GM12873 (cell line): ENCODE results near the gene MAP1LC3B2.

ENCODE experiments used
- CTCF ChIP-seq: IDR thresholded peaks from 2 replicates; pipeline ENCODE4 v1.5.1; 2012; ENCODE audit warnings: low read depth, mild to moderate bottlenecking, moderate library complexity, low read length, control low read depth; ENCODE audit not compliant: insufficient read depth; ENCODE audit errors: missing control alignments

The MAP1LC3B2 gene

GRCh38 chr12:116551952-116552772 lies 7.0 kb upstream of the MAP1LC3B2 start:
- TF ChIP-seq CTCF: no peak

DNA sequence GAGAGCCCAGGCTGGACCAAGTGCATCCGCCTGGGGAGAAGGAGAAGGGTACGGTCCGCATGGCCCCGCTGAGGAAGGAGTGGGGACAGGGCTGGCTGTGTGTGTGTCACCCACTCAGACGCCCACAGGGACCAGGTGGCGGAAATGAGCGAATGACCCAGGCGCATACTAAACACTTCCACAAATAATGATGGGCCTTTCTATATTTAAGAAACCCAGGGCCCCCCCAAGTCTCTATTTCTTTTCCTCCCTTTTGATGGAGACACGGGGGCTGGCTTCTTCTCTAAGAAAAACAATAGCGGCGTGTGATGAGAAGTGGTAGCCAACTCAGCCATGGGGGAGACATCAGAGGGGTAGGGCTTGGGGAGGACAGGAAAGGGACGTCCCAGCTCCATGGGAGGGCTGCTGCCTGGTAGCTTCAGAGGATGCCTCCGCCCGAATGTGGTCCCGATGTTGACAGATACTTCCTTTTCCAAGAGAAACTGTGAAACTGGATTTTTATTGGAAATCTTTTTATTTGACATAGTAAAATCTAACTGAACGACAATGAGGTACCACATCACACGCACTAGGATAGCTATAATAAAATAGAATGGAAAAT lies 6.3 kb upstream of the MAP1LC3B2 start:
- TF ChIP-seq CTCF: no peak

DNA sequence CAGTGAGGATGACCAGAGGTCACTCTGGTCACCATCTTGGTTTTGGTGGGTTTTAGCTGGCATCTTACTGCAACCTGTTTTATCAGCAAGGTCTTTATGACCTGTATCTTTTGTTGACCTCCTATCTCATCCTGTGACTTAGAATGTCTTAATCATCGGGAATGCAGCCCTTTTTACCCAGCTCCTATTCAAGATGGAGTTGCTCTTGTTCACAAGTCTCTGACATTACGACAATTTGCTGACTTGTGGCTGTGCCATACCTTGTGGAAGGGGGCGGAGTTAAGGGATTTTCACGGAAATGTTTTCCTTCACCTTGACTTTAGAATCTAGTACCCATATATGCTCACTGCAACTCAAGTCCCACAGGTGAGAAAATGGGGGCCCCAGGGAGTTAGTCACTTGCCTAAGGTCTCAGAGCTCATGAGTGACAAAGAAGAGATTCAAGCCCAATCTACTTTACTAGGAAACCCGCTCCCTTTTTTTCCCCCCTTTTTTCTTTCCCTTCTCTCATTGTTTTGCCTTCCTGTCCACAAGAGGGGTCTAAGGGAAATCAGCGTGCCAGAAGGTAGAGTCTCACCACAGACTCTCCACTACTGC lies 2.7 kb upstream of the MAP1LC3B2 start:
- no peak for TF ChIP-seq CTCF

DNA sequence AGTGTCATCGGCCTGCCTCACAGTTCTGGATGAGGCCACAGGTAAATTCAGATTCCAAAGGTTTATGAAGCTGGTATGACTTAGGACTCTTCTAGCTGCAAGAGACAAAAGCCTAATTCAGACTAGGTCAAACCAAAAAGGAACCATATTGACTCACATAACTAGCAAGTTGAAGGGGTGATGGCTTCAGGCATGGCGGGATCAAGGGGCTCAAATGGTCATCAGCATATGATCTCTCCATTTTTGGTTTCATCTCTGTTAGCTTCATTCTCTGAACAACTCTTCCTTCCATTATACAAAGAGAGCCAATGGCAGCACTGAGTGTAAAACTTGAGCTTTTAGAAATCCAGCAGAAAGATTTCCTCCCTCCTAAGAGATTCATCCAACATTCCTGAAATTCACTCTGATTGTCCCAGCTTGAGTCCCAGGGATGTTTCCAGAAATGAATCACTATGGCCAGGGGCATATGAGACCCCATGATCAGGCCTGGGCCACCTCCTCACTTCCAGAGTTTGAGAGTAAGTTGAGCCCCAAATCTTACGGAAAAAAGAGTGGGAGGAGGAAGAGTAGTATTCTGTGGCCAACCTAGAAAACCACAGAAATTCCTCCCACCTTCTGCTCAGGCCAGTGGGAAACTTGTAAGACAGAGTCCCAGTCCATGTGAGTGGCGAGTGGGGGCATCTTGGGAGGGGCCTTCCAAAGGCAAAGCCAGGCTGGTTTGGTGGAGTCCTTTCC lies 2.0 kb upstream of the MAP1LC3B2 start:
- TF ChIP-seq CTCF: no peak

- TF ChIP-seq CTCF: no peak
Observed at GRCh38 chr12:116558280-116559161, 660 bp upstream of the MAP1LC3B2 start.

DNA sequence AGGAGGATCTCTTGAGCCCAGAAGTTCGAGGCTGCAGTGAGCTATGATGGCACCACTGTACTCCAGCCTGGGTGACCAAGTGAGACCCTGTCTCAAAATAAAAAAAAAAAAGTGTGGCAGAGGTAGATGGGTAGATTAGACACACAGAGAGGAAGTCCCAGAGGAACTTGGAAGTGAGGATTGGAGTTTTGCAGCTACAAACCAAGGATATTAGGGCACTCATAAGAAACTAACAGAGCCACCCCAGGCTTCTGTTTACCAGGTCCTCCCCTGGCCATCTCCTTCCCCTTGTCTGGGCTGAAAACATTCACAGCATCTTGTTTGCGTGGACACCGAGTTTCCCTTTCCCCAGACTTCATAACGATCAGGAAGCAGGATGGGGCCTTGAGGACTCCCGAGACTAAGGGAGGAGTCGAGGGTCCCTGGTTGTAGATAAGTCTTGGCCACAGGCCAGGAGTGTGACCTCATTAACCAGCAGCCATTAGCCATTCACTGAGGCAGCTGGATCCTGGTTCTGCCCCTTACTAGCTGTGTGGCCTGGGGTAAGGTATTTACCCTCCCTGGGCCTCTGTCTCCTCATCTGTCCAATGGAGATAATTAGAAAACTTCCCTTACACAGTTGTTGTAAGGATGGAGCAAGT lies 2.1 kb downstream of the MAP1LC3B2 start:
- TF ChIP-seq CTCF: no peak
